ENCODE measurements around the gene NSDHL.
A peak's percentile ranks its signal among the peaks of the same experiment; 100 is the strongest.

NSDHL gene

DNA sequence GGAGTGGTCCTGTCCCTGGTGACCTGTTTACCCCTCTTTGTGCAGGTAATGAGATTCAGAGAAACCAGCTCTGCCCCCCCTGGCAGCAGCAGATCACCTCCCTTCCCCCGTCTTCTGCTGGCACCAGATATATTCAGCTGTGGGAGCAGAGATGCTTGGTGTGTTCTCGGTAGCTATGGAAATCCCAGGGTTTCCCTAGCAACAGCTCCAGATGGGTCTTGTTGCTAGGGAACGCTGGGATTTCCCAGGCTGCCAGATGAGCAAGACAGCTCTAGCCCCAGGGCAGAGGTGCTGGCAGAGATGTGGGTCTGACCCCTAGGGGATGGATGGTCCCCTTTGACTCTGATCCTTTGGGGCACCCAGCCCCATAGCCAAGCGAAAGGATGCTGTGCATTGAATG lies 20.5 kb upstream of the NSDHL start:
- no peak overlapping the region for H3K4me3 ChIP-seq (ENCODE audit: low read length)

DNA sequence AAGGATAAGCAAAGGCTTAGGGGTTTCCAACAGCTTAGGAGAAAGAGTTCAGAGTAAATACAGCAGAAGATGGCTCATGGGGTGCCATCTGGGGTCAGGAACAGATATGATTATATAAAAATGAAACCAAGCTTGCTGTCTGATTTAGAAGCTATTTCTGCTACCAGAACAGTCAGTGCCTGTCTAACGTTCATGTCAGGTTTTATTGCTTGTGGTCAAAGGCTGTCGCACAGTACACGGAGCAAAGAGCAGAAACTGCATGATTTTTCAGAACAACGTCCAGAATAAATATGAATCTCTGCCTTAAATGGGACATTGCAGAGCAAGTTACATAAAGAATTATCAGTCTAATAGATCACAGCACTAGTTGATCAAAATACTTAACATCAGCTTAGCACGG lies 17.7 kb upstream of the NSDHL start:
- H3K9me2 ChIP-seq (replicated peaks; ENCODE audit: insufficient read depth, low read length): no peaks in the 10 kb centered on the region
- no peak overlapping the region for H3K4me3 ChIP-seq (ENCODE audit: low read length)
- DNase-seq: no peak
- H3K27me3 ChIP-seq (replicated peaks; ENCODE audit: insufficient read depth, low read length): no peaks in the 10 kb centered on the region
- TF ChIP-seq EZH2phosphoT487 (IDR thresholded peaks at IDR 0.05; ENCODE audit: low read length) (no peak), EZH2 (optimal IDR thresholded peaks at IDR 0.05; ENCODE audit: low read depth, low read length) (no peak)
- TF ChIP-seq, protein P1, sequence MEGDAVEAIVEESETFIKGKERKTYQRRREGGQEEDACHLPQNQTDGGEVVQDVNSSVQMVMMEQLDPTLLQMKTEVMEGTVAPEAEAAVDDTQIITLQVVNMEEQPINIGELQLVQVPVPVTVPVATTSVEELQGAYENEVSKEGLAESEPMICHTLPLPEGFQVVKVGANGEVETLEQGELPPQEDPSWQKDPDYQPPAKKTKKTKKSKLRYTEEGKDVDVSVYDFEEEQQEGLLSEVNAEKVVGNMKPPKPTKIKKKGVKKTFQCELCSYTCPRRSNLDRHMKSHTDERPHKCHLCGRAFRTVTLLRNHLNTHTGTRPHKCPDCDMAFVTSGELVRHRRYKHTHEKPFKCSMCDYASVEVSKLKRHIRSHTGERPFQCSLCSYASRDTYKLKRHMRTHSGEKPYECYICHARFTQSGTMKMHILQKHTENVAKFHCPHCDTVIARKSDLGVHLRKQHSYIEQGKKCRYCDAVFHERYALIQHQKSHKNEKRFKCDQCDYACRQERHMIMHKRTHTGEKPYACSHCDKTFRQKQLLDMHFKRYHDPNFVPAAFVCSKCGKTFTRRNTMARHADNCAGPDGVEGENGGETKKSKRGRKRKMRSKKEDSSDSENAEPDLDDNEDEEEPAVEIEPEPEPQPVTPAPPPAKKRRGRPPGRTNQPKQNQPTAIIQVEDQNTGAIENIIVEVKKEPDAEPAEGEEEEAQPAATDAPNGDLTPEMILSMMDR (IDR thresholded peaks at IDR 0.05; ENCODE audit: low read length): no peak
- no peak overlapping the region for H3K9ac ChIP-seq (ENCODE audit: low read length)
- no peak overlapping the region for H2AFZ ChIP-seq (ENCODE audit: low read length)
- H4K20me1 ChIP-seq (ENCODE audit: insufficient read depth, low read length): no peaks in the 10 kb centered on the region
- H3K4me2 ChIP-seq (ENCODE audit: low read depth, low read length): peak overlapping the region; percentile 0; the same call in 1 of the 2 replicates
- no peak overlapping the region for H3K27ac ChIP-seq (ENCODE audit: low read length)
- H3K36me3 ChIP-seq (replicated peaks; ENCODE audit: insufficient read depth, low read length): no peaks in the 10 kb centered on the region
- H3K79me2 ChIP-seq (ENCODE audit: low read length): no peaks in the 10 kb centered on the region
- H3K4me1 ChIP-seq (ENCODE audit: low read length): no peaks in the 10 kb centered on the region
- no peaks in the 10 kb centered on the region for H3F3A ChIP-seq (ENCODE audit: insufficient read depth, low read length)
- H3K9me3 ChIP-seq (replicated peaks; ENCODE audit: insufficient read depth, low read length): no peaks in the 10 kb centered on the region

More for the DNA sequence above, 20.5 kb upstream of the NSDHL start:
- Histone ChIP-seq H2AFZ (ENCODE audit: low read length) (no peak overlapping the region), H3K79me2 (ENCODE audit: low read length) (no peaks in the 10 kb centered on the region), H3K9me2 (replicated peaks; ENCODE audit: insufficient read depth, low read length) (no peaks in the 10 kb centered on the region), H3K4me1 (ENCODE audit: low read length) (no peaks in the 10 kb centered on the region), H3K36me3 (replicated peaks; ENCODE audit: insufficient read depth, low read length) (no peaks in the 10 kb centered on the region), H3K9me3 (replicated peaks; ENCODE audit: insufficient read depth, low read length) (no peaks in the 10 kb centered on the region), H3K4me2 (ENCODE audit: low read depth, low read length) (no peak overlapping the region), H3F3A (ENCODE audit: insufficient read depth, low read length) (no peaks in the 10 kb centered on the region), H4K20me1 (ENCODE audit: insufficient read depth, low read length) (no peaks in the 10 kb centered on the region), H3K9ac (ENCODE audit: low read length) (no peak overlapping the region), H3K27me3 (replicated peaks; ENCODE audit: insufficient read depth, low read length) (no peaks in the 10 kb centered on the region), H3K27ac (ENCODE audit: low read length) (no peak overlapping the region)
- TF ChIP-seq EZH2 (optimal IDR thresholded peaks at IDR 0.05; ENCODE audit: low read depth, low read length) (no peak), EZH2phosphoT487 (IDR thresholded peaks at IDR 0.05; ENCODE audit: low read length) (no peak)
- TF ChIP-seq, protein P1 (IDR thresholded peaks at IDR 0.05; ENCODE audit: low read length): no peak
- DNase-seq: no peak

DNA sequence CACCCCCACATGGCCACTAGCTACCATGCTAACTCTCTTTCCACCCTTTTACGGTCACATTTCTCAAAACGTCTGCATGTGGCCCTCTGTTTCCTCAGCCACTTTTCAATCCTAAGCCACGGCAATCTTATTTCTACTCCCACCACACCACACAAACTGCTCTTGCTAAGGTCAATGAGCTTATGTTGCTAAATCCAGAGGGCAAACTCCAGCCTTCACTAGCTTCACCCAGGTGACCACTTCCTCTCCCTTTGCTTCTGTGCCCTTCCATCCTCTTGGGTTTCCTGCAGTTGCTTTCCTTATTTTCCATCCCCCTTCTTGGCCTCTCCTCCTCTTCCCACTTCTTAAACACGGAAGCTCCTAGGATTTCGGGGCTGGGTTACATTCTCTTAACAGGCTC lies 16.8 kb upstream of the NSDHL start:
- Histone ChIP-seq H3K9me3 (replicated peaks; ENCODE audit: insufficient read depth, low read length) (no peaks in the 10 kb centered on the region), H3K36me3 (replicated peaks; ENCODE audit: insufficient read depth, low read length) (no peaks in the 10 kb centered on the region), H3K79me2 (ENCODE audit: low read length) (no peaks in the 10 kb centered on the region), H3K9me2 (replicated peaks; ENCODE audit: insufficient read depth, low read length) (no peaks in the 10 kb centered on the region), H3K9ac (ENCODE audit: low read length) (no peak overlapping the region), H3F3A (ENCODE audit: insufficient read depth, low read length) (no peaks in the 10 kb centered on the region), H3K4me3 (ENCODE audit: low read length) (no peak overlapping the region), H2AFZ (ENCODE audit: low read length) (no peak overlapping the region), H4K20me1 (ENCODE audit: insufficient read depth, low read length) (no peaks in the 10 kb centered on the region), H3K4me1 (ENCODE audit: low read length) (no peaks in the 10 kb centered on the region), H3K27ac (ENCODE audit: low read length) (no peak overlapping the region), H3K27me3 (replicated peaks; ENCODE audit: insufficient read depth, low read length) (no peaks in the 10 kb centered on the region), H3K4me2 (ENCODE audit: low read depth, low read length) (no peak overlapping the region)
- TF ChIP-seq, protein P1 (IDR thresholded peaks at IDR 0.05; ENCODE audit: low read length): no peak
- TF ChIP-seq EZH2phosphoT487 (IDR thresholded peaks at IDR 0.05; ENCODE audit: low read length): no peak
- TF ChIP-seq EZH2 (optimal IDR thresholded peaks at IDR 0.05; ENCODE audit: low read depth, low read length): no peak
- no peak for DNase-seq

All from MM.1S (cell line).